Activated gamma-delta T cell treated with anti-CD3 and anti-CD28 coated beads, Interleukin-2, amount 50 U/mL, for 16 hours (primary cell): ENCODE results near the gene HRH3.

ENCODE experiments used
- DNase-seq: peaks from one replicate; pipeline ENCODE4 v3.0.0-alpha.2; 2020; ENCODE audit warnings: low read depth

Gene HRH3

GRCh38 chr20:62229667-62230066 is 9.6 kb upstream of the HRH3 start:
- no peak for DNase-seq

- DNase-seq: no peak
These were observed 9.0 kb upstream of the HRH3 start for GRCh38 chr20:62228982-62229545.

DNA sequence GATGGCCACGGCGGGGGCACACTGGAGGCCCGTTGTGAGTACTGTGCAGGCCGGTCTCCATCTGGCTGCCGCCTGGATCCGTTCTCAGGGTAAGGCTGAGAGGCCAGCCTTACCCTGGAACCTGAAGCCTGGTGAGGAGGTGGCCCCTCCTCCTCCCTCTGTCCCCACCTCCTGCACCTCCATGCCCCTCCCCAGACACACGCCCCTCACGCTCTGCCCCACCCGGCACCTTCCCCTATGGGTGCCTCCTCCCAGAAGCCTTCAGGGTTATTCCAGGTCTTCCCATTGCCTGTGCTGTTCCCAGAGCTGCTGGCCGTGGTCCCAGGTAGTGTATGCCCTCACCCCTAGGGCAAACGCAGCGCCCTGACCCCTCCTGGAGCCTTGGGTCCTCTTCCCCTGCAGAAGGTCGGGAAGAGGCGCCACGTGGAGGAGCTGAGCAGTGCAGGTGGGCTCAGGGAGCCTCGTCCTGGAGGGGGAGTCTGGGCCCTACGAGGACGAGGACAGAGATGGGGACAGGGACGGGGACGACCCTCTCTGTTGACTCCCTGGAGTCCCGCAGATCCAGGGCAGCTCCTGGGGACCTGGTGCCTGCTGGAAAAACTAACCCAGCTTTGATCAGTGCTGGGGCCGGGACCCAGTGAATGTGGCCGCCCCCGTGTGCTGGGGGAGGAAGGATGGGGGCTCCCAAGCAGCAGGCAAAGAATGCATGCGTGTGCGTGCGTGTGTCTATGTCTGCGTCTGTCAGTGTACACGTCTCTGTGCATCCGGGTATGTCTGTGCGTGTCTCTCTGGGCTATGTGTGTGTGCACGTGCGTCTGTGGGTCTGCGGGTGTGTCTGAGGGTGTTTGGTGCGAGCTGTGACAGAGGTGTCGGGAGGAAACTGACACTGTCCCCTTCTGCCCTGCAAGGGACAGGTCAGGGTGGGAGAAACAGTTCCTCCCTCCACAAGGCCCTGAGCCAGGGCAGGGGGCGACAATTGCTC is 8.2 kb upstream of the HRH3 start:
- no peak for DNase-seq

GRCh38 chr20:62227591-62227976 is 7.5 kb upstream of the HRH3 start:
- no peak for DNase-seq

- DNase-seq: no peak
These were observed 6.9 kb upstream of the HRH3 start for GRCh38 chr20:62226707-62227590.

GRCh38 chr20:62225820-62226635 is 6.0 kb upstream of the HRH3 start:
- no peak for DNase-seq

DNA sequence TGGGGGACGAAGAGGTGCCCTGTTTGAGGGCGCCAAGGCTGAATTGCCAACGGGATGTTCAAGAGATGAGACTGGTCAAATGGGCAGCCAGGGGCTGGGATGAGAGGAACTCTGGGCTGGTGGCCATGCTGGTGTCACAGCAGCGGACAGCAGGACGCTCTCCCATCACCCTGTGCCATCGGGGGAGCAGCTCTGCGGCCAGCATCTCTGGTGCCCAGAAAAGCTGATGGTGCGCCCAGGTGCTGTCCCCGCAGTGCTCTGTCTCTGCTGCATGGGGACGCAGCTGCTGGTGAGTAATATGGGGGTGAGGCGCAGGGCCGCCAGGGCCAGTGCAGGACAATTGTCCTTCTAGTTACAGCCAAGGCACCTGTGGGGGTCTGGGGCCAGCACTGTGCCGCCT is 4.9 kb upstream of the HRH3 start:
- DNase-seq: no peak

- DNase-seq: no peak
These were observed 4.2 kb upstream of the HRH3 start for GRCh38 chr20:62224113-62224855.

DNA sequence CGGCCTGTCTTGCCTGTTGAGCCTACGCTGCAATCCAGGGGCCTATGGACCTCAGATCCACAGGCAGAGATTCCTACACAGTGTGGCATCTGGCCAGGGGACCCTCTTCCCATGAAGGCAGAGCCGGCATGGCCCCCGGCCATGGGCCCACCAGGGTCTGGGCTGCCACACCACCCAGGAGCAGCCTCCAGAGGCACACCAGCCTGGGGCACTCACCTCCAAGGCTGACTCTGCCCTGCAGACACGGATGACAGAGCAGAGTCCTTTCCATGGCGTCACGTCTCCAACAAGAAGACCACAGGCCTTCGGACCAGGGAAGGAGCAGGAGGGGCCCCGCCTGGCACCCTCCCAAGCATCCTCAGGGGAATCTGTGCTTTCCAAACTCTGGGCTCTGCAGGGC is 3.5 kb upstream of the HRH3 start:
- DNase-seq: no peak

DNA sequence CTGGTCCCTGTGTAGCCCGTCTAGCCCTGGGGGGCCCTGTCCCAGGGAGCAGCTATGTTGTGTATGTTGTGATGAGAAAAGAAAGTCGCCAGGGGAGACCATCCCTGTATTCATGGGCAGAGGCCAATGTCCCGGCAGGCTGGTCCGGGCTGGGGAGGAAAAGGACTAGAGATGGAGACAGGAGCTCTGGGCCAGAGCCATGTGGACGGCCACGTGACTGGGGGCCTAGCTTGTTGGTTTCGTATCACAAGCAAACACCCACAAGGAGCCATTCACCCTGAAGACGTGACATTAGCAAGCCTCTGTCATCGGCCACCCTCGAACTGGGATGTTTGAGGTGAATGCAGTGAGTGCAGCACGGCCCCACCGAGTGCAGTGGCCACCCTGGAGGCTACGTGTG is 2.9 kb upstream of the HRH3 start:
- DNase-seq: no peak

DNA sequence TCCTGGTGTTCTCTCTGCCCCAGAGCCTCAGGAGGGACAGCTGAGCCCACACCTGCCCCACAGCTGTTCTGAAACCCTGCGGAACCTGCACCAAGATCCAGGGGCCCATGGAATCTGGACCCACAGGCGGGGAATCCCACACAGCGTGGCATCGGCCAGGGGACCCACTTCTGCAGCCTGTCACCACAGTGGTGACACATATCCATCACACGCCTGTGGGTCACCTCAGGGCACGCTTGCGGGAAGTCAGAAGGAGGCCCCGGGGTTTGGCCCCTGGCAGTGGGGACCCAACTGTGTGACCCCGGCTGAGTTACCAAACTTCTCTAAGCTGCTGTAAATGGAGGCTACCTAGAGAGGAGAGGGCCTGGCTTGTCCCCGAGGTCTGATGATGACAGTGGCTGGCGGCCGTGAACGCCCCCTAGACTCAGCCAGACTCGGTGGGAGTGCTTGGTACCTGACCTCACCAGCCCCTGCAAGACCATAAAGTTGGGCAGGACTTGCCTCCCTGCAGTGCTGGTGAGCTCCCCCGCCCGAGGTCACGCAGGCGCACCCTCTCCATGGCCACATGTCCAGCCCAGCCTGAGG is 2.3 kb upstream of the HRH3 start:
- no peak for DNase-seq

DNA sequence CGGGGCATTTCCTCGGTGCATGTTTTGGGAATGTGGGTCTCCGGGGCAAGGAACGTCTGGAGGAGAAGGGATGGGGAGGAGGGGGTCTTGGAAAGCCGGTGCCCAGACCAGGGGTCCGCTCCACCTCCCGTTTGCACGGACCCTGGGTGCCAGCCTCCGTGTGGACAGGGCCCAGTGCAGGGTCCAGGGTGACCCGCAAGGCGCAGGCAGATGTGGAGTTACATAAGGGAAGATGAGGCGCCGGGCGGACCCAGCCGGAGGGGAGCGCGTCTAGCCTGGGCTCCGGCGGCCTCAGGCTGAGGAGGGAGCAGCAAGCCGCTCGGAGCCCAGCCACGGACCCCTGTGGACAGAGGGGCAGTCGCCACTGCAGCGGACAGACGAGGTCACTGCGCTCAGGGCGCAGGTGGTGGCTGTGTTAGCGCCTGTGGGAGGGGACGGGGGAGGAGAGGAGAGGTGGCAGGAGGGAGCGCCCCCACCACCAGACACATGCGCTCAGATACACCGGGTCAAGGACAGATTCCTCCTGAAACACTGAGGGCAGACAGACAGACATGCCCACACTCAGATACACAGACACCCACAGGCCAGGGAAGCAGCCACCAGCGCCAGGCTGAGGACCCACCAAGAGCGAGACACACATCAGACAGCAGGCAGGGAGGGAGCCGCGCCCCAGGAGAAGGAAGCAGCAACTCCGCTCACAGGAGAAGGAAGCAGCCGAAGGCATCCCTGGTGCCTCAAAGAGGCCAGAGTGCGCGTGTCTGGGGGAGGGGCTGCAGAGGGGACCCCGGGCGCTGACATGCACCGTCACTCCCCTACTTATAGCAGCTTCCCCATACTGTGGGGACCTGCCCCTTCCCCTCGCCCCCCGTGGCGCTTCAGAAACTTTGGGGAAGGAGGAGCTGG is 839 bp upstream of the HRH3 start:
- no peak for DNase-seq

GRCh38 chr20:62219101-62219991 is 732 bp downstream of the HRH3 start:
- no peak for DNase-seq

GRCh38 chr20:62217913-62218773 is 1.9 kb downstream of the HRH3 start:
- DNase-seq: no peak

DNA sequence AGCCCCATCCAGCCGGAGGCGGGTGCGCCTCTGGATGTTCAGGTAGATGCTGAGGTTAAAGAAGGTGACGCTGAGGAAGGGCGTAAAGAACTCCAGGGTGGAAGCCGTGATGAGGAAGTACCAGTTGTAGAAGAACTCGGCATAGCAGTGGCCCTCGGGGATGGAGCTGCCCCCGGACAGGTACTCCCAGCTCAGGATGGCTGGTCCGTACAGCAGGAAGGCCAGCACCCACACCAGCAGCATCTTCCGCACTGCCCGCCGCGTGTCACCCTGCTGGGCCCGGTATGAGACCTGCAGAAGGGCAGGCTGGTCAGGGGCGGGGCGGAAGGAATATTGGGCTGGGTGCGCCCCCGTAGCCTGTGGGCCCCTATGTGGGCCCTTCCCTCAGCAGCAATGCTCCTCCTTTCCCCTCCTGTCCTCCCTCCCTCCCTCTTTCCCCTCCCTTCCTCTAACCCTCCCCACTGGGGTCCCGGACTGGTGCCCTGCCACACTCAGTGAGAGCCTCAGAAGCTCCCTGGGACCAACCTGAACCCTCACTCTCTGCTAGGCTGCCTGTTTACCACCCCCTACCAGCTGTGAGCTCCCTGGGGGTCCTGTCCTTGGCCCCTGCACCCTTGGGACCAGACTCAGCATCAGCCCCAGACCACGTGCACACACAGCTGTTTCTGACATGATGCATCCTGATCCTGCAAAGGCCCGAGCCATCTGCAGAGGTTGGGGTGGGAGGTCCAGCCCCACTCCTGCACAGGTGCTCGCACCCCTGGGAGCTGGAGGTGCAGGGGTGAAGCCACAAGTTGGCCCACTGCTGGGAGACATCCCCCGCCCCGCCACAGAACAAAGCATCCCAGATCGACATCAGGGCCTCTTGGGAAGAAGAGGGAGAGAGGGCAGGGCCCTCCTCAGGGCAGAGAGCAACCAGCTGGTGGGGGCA is 3.2 kb downstream of the HRH3 start:
- DNase-seq: no peak

GRCh38 chr20:62215991-62216635 is 4.0 kb downstream of the HRH3 start:
- DNase-seq: no peak
